Activated CD8-positive, alpha-beta memory T cell treated with anti-CD3 and anti-CD28 coated beads for 4 hours (primary cell): Measurements from ENCODE around the gene CANT1.

ENCODE experiments used
- DNase-seq, 2 donors: peaks; one replicate each; pipeline ENCODE4 v3.0.0-alpha.2; 2020; ENCODE audit warnings: low read depth in 2 of 2

Gene CANT1

DNA sequence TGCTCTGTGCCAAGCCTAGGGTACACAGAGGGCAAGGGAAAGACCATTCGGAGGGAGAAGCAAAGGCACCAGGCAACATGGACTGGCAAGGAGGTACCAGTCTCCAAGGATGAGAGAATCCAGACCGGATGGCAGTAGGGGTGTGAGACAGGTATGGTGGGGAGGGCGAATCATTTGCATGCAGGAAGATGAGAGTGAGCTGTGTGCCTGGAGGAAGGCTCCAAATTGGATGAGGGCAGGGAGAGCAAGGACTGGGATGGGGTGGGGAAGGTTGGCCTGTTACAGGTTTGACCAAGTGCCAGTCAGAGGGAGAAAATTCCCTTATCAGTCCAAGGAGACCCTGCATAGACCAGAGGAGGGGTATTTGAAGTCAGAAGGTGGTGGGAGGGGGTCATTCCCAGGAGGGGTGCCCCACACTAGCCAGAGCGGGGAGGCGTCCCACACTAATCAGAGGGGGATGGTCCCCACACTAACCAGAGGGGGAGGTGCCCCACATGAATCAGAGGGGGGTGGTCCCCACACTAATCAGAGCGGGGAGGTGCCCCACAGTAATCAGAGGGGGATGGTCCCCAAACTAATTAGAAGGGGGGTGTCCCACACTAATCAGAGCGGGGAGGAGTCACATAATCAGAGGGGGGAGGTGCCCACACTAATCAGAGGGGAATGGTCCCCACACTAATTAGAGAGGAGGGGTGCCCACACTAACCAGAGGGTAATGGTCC, 737 bp downstream of the CANT1 start:
- no peak for DNase-seq

DNA sequence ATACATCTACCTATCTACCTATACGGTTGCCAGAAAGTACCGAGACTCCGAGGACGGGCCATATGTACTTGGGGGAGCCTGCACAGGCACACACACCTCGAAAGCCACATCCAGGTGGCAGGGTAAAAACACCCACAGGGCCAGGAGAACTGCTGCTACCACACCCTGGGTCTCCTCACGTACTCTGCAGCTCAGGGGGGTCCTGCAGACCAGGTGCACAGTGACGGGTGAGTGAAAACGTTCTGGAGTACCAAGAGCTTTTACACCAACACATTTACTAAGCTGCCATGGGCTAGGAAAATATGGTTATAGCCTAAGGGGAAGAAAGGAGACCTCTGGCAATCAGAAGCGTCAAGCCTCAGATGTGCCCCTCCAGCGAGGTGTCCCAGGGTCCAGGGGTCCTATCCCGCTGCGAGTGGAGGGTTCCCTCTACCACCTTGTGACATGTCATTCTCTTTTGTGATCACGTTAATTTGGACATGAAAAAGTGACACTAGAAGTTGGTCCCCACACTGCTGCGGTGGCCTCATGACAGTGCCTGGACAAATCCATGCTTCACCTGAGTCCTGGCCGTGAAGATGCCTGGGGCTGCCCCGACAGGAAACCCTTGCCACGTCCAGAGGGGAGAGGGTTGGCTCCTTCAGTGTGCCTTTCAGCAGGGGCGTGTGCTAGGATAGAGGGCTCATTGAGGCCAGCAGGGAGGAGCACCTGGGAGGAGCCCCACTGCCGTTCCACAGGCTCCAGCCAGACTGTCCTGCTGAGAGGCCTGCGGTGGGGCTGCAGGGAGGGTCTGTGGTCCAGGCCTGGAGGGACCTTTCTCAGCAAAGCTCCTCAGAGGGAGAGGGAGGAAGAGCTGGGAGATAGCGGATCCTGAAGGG, 1.8 kb downstream of the CANT1 start:
- DNase-seq, result no peak

DNA sequence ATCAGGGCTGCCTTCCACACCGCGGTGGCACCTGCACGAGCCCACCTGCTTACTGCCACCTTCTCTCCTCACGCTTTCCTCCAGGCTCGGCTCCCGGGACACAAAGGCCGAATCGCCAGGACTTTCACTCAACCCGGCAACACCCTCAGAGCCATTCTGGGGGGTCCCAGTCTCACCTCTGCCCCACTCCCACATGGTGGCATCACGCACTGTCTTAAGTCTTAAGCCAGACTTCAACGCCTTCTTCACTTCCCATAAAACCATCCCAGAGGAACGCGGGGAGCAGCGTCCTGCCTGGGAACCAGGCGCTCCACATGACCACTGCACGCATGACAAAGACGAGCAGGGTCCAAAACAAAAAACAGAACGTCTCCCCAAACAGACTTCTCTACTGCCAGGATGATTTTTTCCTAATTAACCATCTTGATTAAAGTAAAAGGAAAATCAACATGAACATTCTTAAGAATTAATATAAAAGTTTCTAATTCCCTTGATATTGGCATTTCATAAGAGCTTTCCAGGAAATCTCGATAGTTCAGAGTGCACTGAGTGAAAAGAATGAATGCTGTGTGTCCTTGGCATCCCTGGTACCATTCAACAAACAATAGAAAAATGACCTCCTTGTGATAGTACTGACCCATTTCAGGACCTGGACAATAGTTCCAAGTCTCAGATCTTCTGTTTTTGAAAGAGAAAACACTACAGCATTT, 2.6 kb downstream of the CANT1 start:
- DNase-seq, result no peak

DNA sequence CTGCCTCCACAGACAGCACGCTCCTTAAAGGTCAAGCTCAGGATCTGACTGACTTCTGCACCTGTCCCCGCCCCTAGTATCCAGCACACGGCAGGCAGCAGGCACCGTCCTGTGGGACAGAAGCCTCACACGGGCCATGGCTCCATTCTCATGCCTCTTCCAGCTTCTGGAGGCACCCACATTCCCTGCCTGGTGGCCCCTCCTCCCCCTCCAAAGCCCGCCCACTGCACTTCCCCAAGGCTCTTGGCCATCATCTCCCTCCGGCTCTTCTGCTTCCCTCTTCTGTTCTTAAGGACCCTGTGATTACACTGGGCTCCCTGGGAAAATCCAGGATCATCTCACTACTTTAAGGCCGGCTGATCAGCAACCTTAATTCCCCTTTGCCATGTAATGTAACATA, 3.5 kb downstream of the CANT1 start:
- DNase-seq, result no peak

DNA sequence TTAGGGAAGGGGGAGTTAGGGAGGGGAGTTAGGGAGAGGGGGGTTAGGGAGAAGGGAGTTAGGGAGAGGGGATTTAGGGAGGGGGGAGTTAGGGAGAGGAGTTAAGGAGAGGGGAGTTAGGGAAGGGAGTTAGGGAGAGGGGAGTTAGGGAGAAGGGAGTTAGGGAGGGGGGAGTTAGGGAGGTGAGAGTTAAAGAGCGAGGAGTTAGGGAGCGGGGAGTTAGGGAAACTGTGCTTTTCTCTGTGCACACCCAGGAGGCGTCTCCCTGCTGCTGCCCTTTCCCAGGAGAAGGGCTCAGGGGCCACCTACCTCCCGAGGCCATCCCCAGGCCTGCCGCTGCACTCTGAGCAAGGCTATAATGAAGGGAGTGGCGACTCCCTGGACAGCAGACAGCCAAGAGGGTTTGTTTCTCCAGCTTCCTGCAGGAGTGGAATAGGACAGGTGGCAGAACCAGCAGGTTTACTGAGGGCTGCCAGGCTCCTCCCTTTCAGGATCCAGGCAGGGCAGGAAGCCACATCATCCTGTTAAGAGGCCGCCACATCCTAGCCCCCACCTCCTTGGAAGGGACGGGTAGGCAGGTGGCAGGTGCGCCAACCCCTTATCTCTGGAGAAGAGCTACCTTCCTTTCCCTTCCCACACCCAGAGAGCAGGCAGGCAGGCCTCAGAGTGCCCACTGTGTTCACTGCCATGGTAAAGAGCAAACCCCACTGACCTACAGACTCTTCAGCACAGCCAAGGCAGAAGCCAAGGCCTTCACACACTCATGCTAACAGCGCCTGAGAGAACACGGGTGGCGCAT, 4.3 kb downstream of the CANT1 start:
- DNase-seq, result no peak

DNA sequence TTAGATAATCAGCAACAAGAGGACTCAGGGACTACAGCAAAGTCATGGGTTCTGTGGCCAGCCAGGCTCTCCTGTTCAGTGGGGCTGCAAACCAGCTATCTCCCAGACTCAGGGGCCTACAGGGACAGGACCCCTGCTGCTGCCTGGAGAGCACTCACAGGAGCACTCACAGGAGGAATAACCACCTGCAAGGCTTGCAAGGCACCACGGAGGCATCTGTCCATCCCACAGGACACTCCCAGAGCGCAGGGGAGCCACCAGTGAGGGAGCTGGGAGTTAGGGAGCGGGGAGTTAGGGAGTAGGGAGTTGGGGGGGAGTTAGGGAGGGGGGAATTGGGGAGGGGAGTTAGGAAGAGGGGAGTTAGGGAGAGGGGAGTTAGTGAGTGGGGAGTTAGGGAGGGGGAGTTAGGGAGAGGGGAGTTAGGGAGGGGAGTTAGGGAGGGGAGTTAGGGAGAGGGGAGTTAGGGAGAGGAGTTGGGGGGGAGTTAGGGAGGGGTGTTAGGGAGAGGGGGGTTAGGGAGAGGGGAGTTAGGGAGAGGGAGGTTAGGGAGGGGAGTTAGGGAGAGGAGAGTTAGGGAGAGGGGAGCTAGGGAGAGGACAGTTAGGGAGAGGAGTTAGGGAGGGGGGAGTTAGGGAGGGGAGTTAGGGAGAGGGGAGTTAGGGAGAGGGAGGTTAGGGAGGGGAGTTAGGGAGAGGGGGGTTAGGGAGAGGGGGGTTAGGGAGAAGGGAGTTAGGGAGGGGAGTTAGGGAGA, 5.7 kb downstream of the CANT1 start:
- DNase-seq, result no peak

DNA sequence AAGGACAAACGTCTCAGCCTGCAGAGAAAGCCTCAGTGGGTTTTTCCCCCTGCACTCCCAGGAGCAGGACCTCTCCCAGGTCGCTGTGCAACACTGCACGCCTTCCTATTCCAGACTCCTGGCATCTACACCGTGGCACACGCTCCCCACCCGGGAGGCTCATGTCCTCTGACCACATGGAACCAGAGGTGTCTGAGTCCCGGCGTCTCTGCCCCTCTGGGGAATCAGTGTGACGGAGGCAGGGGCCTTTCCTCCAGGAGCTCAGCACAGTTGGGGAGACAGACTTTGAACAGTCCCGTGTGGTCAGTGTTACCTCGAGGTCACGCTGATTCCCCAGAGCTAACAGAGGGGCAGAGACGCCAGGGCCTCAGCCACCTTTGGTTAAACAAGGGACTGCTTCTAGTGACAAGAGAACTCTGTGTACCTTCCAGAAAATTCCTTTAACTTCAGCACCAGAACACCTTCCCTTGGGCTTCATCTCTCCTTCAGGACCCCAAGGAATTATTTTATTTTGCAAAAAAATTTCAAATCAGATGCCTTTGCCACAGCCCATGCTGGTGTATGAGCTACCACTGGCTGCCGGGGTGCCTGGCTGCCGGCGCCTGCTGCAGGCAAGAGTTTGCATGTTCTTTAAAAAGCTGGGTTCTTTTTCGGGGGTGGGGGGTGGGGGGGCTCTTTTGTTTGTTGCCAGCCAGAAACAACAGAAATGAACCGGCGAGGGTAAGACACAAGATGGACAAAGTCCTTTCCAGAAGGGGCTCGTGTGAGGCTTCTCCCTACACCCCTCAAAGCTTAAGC, 6.6 kb downstream of the CANT1 start:
- DNase-seq, result no peak

DNA sequence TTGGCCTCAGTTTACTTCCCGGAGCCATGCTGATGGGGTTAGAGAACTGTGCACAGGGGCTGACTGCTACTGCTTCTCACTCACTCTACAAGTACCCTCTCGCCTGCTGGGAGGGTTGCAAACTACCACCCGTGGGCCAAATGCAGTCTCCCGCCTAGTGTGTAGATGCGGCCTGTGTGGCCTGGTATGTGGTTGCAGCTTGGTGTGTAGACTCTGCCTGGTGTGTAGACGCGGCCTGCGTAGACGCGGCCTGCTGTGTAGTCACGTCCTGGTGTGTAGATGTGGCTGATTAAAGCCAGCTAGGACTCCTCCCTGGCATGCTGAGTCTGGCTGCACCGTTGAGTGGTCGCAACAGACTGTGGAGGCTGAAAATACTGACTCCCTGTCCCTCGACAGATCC, 7.3 kb downstream of the CANT1 start:
- no peak for DNase-seq

DNA sequence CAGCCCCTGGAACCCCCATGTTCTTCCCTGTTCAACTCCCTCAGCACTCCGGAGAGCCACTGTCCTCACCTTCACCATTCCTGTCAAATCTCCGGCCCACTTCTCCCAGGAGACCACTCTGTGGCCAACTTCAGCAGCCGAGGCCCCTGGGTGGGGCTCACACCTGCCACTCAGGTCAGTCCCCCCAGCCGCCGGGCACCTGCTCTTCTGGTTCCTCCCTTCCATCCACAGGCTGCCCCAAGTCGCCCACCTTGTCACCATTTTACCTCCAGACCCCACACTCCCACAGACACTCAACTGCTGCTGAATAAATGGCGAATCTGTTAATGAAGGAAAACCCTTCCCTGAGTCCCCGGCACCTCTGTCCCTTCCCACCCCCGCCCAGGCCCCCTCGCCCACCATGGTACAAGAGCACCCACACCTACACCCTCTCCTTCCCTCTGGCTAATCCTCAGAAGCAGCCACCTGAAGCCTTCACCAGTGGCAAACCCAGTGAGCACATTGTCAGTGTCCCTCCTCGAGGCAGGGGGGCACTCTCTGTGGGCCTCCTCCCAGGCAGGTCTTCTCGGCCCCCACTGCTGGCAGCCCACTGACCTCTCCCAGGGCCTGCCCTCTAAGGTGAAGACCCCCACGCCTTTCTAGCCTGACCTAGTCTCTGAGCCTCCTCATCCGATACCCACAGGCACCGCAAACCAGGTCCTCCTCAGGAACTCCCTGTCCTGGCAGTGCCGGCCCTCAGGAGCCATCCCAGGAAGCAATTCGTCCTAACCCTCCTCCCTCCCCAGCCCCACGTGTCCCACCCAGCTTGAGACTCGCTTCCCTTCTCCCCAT, 8.2 kb downstream of the CANT1 start:
- DNase-seq, result no peak

DNA sequence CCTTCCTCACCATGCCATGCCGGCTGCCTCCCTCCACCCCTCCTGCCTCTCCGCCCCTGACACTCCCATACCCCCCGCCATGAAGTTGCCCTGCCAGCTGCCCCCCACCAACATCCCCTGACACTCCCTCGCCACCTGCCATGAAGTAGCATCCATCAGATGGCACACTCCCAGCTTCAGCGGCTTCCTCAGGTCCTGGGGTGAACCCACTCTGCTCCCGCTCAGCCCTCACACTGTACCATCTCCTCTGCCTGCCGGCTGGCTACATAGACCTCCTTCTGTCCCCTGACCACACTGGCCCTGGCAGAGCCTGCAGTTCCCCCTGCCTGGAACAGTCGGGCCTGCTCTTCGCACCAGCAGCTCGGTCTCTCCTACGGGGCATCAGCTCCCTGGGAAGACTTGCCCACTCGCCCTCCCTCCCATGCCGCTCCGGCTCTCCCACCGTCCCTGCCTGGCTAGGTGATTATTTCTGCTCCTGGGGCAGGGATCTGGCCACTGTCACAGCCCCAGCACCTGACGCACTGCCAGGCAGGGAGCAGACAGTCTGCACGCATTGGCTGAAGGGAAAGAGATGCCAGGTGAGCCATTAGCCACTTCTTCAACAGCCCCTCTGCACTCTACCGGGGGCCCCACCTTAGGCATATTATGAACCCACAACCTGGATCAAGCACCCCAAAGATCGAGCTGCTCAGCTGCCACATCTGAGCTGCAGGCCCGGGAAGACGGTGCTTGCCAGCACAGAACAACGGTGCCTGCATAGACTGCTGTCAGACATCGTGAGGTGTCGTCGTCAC, 9.0 kb downstream of the CANT1 start:
- no peak for DNase-seq

DNA sequence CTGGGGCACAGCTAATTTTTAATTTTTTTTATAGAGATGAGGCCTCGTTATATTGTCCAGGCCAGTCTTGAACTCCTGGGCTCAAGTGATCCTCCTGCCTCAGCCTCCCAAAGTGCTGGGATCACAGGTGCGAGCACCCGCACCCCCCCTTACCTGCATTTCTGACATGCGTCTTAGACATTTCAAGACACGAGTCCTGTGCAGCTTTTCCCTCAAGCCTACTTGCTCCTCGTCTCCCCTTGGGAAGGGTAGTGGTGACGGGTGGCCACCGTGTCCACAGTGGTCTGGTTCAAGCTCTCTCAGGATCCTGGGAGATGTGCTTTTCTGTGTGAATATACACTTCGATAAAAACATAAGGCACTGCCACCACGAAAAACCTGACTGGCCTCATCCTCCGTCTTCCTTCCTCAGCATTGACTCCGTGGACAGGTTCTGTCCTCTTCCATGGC, 9.6 kb downstream of the CANT1 start:
- DNase-seq, result no peak

DNA sequence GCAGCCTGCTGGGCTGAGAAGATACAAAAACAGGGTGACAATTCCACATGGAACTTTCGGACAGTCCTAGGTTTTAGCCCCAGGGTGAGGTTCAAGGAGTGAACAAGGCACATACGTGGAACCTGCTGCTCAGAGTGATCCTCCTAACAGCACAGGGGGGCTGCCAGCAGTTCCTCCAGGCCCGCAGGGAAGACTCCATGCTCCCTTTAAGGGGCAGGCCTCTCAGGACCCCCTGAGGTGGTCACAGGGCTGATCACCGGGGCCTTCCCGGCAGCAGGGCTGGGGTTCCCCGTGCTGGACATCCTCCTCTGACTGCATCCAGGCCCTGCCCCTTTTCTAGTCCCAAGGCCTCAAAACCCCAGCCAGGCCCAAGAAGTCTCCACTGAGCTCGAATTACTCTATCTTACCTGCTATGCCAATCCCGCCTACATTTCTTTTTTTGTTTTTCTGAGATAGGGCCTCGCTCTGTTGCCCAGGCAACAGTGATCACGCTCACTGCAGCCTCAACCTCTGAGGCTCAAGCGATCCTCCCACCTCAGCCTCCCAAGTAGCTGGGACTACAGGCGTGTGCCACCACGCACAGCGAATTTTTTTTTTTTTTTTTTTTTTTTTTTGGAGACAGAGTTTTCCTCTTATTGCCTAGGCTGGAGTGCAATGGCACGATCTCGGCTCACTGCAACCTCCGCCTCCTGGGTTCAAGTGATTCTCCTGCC, 10.4 kb downstream of the CANT1 start:
- no peak for DNase-seq

DNA sequence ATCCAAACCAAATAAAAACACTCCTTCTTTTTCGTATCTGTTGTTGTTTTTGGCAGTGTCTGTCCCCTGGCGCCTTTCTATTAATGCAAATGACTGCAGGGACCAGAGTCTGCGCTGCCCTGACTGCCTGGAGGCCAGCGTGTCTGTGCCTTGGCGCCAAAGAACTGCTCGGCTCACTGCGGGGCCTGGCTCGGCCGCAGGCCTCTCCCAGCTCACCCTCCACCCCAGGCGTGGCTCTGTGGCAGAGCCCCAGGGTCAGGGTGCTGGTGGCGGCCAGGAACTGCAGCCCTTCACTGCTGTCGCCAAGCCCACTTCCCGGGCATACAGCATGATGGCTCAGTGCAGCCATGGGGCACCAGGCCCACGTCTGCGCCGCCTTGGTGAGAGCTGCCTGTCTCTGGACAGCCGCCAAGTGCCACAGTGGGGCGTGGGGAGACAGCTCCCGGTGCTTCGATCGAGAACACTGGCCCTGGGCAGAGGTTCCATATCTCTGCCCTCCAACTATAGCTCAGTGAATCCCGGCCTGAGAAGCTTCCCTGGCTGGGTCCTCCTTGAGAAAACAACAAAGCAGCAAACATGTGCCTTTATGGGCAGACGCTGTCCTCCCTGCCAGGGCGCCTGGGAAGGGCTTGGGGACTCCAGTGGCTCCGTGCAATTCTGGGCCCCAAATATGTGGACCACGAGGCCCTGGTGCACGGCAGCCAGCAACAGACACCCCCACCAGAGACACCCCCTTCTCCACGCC, 11.1 kb downstream of the CANT1 start:
- no peak for DNase-seq

DNA sequence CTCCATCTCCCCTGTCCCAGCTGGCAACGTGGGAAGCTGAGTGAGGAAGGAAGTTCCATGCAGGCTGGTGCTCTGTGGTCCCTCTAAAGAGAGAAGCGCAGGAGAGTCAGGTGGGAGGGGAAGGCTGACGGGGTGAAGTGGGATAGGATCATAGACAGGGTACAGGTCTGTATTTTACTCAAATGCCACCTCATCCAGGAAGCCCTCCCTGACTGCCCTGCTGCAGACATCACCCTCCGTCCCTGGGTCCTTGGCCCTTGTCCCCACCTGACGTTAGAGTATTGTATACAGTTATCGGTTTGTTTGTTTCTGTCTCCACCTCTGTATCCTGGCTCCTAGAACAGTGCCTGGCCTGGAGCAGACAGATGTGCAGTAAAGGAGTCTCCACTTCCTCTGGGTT, 11.7 kb downstream of the CANT1 start:
- DNase-seq, result no peak

DNA sequence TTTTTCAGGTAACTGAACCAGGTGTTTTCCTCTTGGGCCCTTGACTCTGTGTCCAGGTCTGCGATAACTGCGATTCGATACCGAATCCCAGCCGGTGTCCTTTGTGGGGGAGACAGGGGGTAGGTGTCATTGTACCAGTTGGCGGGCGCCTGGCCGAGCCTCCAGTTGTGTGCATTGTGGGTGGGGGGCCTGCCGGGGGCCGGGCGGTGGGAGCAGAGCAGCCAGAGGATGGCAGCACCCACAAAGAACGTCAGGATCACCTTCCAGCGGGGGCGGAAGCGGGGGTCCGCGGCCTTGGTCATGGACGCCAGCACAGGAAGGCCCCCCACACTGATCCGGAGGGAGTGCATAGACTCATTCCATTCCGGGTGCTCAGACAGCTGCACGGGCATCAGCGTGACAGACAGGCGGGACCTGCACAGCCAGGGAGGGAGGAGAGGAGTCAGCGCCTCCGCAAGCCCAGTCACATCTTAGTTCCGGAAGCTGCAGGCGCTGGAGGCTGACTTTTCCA, 12.3 kb downstream of the CANT1 start:
- DNase-seq, result no peak

DNA sequence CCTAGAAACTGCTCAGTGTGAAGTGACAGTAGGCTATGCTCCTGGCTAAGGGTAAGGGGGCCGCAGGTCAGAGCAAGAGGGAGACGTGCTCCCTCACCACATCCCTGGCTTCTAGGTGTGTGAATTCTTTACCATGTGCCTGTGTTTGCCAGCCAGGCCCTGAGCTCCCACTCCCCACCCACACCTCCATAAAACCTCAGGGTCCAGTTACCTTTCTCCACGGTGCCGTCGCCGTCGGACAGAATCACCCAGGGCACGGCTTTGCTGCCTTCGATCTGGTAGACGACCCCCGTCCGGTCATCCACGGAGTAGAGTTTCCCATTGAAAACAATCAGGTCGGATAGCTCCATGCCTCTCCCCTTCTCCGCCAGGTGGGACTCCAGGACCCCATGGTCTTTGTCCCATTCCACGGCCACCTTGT, 12.8 kb downstream of the CANT1 start:
- DNase-seq, result no peak
